H1 (cell line): ENCODE measurements around the gene CAMTA1. TPM values are rescaled to one million over a fixed set of nuclear protein-coding genes. Genes with fewer than 3 reads are reported as not detected.

Experiments
- CTCF ChIA-PET: fragments of 300-600 bp; sonication (Branson Sonifier 250); formaldehyde crosslinking; loops from one replicate; lab custom pipeline; 2021; ENCODE audit not compliant: partially characterized antibody; lab: Charles Lee
- POLR2A ChIA-PET: fragments of 300-600 bp; sonication (Branson Sonifier 250); formaldehyde crosslinking; loops from one replicate; lab custom pipeline; 2021; ENCODE audit warnings: inconsistent platforms; ENCODE audit not compliant: partially characterized antibody; lab: Charles Lee
- DNase-seq, 2 experiments: peaks; one replicate each; pipeline versions ENCODE4 v3.0.0 to v3.0.0-alpha.2; 2010 to 2022; ENCODE audit warnings: low spot score in 2 of 2, low read depth in 1 of 2, mixed read lengths in 1 of 2
- FAIRE-seq: peaks from 2 replicates; lab custom pipeline; 2011; peaks lifted over from hg19 to GRCh38; lab: Jason Lieb, UNC
- H2AFZ ChIP-seq: 2 replicates; pipeline ENCODE4 v1.8.1; 2012; ENCODE audit warnings: low read length, inconsistent platforms
- H2AK5ac ChIP-seq: 2 replicates; pipeline ENCODE4 v1.6.1; 2013; ENCODE audit warnings: low read depth, low read length
- H2BK120ac ChIP-seq: replicated peaks from 2 replicates; pipeline ENCODE3; 2013; ENCODE audit warnings: low read depth, low read length, inconsistent platforms
- H2BK12ac ChIP-seq: 2 replicates; pipeline ENCODE4 v1.6.1; 2013; ENCODE audit warnings: low read depth, low read length
- H2BK15ac ChIP-seq: 2 replicates; pipeline ENCODE4 v1.6.1; 2013; ENCODE audit warnings: low read length
- H2BK20ac ChIP-seq: 2 replicates; pipeline ENCODE4 v1.6.1; 2013; ENCODE audit warnings: low read length
- H2BK5ac ChIP-seq: 2 replicates; pipeline ENCODE4 v1.6.1; 2013; ENCODE audit warnings: low read depth, low read length
- H3K14ac ChIP-seq: 2 replicates; pipeline ENCODE4 v1.6.1; 2013; ENCODE audit warnings: inconsistent platforms; ENCODE audit not compliant: insufficient read length
- H3K18ac ChIP-seq: 2 replicates; pipeline ENCODE4 v1.6.1; 2013; ENCODE audit warnings: low read length; ENCODE audit errors: extremely low read depth
- H3K23ac ChIP-seq: 2 replicates; pipeline ENCODE4 v1.6.1; 2013; ENCODE audit warnings: inconsistent platforms; ENCODE audit not compliant: insufficient read length
- H3K23me2 ChIP-seq: 2 replicates; pipeline ENCODE4 v1.6.1; 2013; ENCODE audit warnings: low read depth, low read length
- H3K27ac ChIP-seq: 2 replicates; pipeline ENCODE4 v1.6.1; 2011; ENCODE audit warnings: low read depth, low read length, inconsistent platforms
- H3K27me3 ChIP-seq, 4 experiments: replicated peaks in 1 of 4; 1 replicate in 1 of 4; 2 replicates in 3 of 4; pipeline versions ENCODE4 v1.6.1 to v1.8.1; 2011 to 2013; ENCODE audit warnings: low read length in 3 of 4, mild to moderate bottlenecking in 3 of 4, inconsistent platforms in 2 of 4, mixed read lengths in 2 of 4, moderate library complexity in 1 of 4; ENCODE audit not compliant: control insufficient read depth in 3 of 4, insufficient read depth in 3 of 4; ENCODE audit errors: extremely low read depth in 1 of 4
- H3K36me3 ChIP-seq, 4 experiments: 2 replicates each; pipeline versions ENCODE4 v1.6.1 to v1.8.1; 2011 to 2013; ENCODE audit warnings: mild to moderate bottlenecking in 4 of 4, low read length in 3 of 4, moderate library complexity in 2 of 4, control low read depth in 1 of 4, inconsistent platforms in 1 of 4; ENCODE audit not compliant: insufficient read depth in 4 of 4, control insufficient read depth in 2 of 4
- H3K4ac ChIP-seq: replicated peaks from 2 replicates; pipeline ENCODE3; 2013; ENCODE audit warnings: low read length, low read depth, mixed read lengths, inconsistent platforms; ENCODE audit not compliant: insufficient read length
- H3K4me1 ChIP-seq, 4 experiments: replicated peaks in 1 of 4; 1 replicate in 1 of 4; 2 replicates in 3 of 4; pipeline versions ENCODE4 v1.6.1 to v1.8.1; 2011 to 2013; ENCODE audit warnings: low read length in 3 of 4, inconsistent platforms in 2 of 4, mixed read lengths in 1 of 4; ENCODE audit not compliant: insufficient read depth in 4 of 4, control insufficient read depth in 3 of 4
- H3K4me2 ChIP-seq, 2 experiments: 2 replicates each; pipeline versions ENCODE4 v1.6.1 to v1.8.1; 2011 to 2013; ENCODE audit warnings: low read depth in 2 of 2, low read length in 2 of 2, control low read depth in 1 of 2, inconsistent platforms in 1 of 2, mild to moderate bottlenecking in 1 of 2; ENCODE audit not compliant: insufficient read depth in 1 of 2
- H3K4me3 ChIP-seq, 4 experiments: fragments of 200-600, 300-600 bp in 1 of 4; sonication (generic), shearing (Covaris generic), sonication (Bioruptor Twin) in 1 of 4; 2 replicates each; pipeline versions ENCODE4 v1.5.1 to v1.8.1; 2011 to 2016; ENCODE audit warnings: low read length in 4 of 4, low read depth in 3 of 4, control low read depth in 2 of 4, inconsistent platforms in 2 of 4, mild to moderate bottlenecking in 2 of 4, mixed read lengths in 1 of 4, moderate library complexity in 1 of 4; ENCODE audit not compliant: insufficient read depth in 2 of 4; ENCODE audit errors: extremely low read depth in 1 of 4
- H3K56ac ChIP-seq: replicated peaks from 2 replicates; pipeline ENCODE3; 2013; ENCODE audit warnings: low read depth, mild to moderate bottlenecking, mixed read lengths, low read length, inconsistent platforms; ENCODE audit not compliant: insufficient read length
- H3K79me1 ChIP-seq: 2 replicates; pipeline ENCODE4 v1.6.1; 2013; ENCODE audit warnings: low read depth, low read length, control low read depth
- H3K79me2 ChIP-seq, 2 experiments: 2 replicates each; pipeline versions ENCODE4 v1.6.1 to v1.8.1; 2012 to 2013; ENCODE audit warnings: low read length in 2 of 2, mild to moderate bottlenecking in 2 of 2, inconsistent platforms in 1 of 2; ENCODE audit not compliant: insufficient read depth in 2 of 2, control insufficient read depth in 1 of 2
- H3K9ac ChIP-seq, 4 experiments: replicated peaks in 1 of 4; 1 replicate in 1 of 4; 2 replicates in 3 of 4; pipeline versions ENCODE4 v1.6.1 to v1.8.1; 2011 to 2013; ENCODE audit warnings: low read depth in 3 of 4, low read length in 3 of 4, control low read depth in 2 of 4, mild to moderate bottlenecking in 2 of 4, moderate library complexity in 2 of 4, inconsistent platforms in 1 of 4; ENCODE audit errors: extremely low read depth in 1 of 4
- H3K9me3 ChIP-seq, 2 experiments: 2 replicates each; pipeline versions ENCODE4 v1.6.1 to v1.8.1; 2012 to 2013; ENCODE audit warnings: mild to moderate bottlenecking in 2 of 2, moderate library complexity in 2 of 2, control low read depth in 1 of 2, inconsistent platforms in 1 of 2, low read depth in 1 of 2, low read length in 1 of 2, mixed read lengths in 1 of 2; ENCODE audit not compliant: insufficient read depth in 2 of 2
- H4K20me1 ChIP-seq, 2 experiments: replicated peaks in 1 of 2; 2 replicates each; pipeline versions ENCODE3 to v1.8.1; 2011 to 2013; ENCODE audit warnings: inconsistent platforms in 2 of 2, low read length in 2 of 2, mild to moderate bottlenecking in 1 of 2; ENCODE audit not compliant: insufficient read depth in 2 of 2, control insufficient read depth in 1 of 2
- H4K5ac ChIP-seq: 2 replicates; pipeline ENCODE4 v1.6.1; 2013; ENCODE audit warnings: low read length, low read depth, mixed read lengths, inconsistent platforms; ENCODE audit not compliant: insufficient read length
- H4K8ac ChIP-seq: 2 replicates; pipeline ENCODE4 v1.8.0; 2013; ENCODE audit warnings: mild to moderate bottlenecking, moderate library complexity, low read length, inconsistent platforms; ENCODE audit not compliant: insufficient read depth; ENCODE audit errors: extremely low read depth
- H4K91ac ChIP-seq: replicated peaks from 2 replicates; pipeline ENCODE3; 2013; ENCODE audit warnings: low read length, mixed read lengths, inconsistent platforms; ENCODE audit not compliant: insufficient read length
- CBX8 ChIP-seq: fragments of 300-800, 300-1000 bp; sonication (generic); IDR thresholded peaks from 2 replicates; pipeline ENCODE4 v1.7.1; 2016; ENCODE audit warnings: low read depth, low read length, borderline replicate concordance
- SIX5 ChIP-seq: IDR thresholded peaks from 2 replicates; pipeline ENCODE4 v1.6.1; 2011; ENCODE audit warnings: mild to moderate bottlenecking, low read depth, low read length
- WGBS, 2 experiments: shearing (Covaris generic) in 1 of 2; methylation state at CpG; one replicate each; pipeline versions ENCODE4 v1.1.6 to v1.1.7; 2013 to 2015; ENCODE audit warnings: low lambda C conversion rate in 2 of 2, mixed read lengths in 2 of 2, inconsistent platforms in 1 of 2, low coverage in 1 of 2, missing lambda C conversion rate in 1 of 2; ENCODE audit not compliant: insufficient replicate concordance in 2 of 2, insufficient coverage in 1 of 2, insufficient read length in 1 of 2; ENCODE audit errors: extremely low coverage in 1 of 2, missing lambda C conversion rate in 1 of 2; 5-methylcytosine and 5-hydroxymethylcytosine counted together
- polyA plus RNA-seq, 7 experiments: library from polyadenylated mRNA; depleted of rRNA in 3 of 7; stranded (reverse) in 5 of 7; unstranded in 2 of 7; fragments of >200 nt in 5 of 7; fragments of 200-250 nt in 2 of 7; gene quantifications; 1 replicate in 5 of 7; 2 replicates in 1 of 7; 4 replicates in 1 of 7; pipeline versions ENCODE4 v1.2.1 to v1.2.3, GENCODE V29; 2011 to 2013; ENCODE audit warnings: missing spikeins in 2 of 7, mixed read lengths in 2 of 7
- total RNA-seq: library from RNA; stranded (reverse); fragmentation: NEBNext Ultra II Directional; extraction: Animal tissue kit (Norgen Biotek cat#: 25700); gene quantifications from 2 replicates; pipeline ENCODE4 v1.2.1, GENCODE V29; 2021

CAMTA1 gene
- total and polyA plus RNA-seq, 2 of the 8 experiments (the other 6 are each of a cell fraction or from before 2014, with no cell fraction given), result 65.0 to 119 TPM

GRCh38 chr1:7018826-7019225 lies 233.6 kb downstream of the CAMTA1 start:
- no peak overlapping the region for H3K4me3 ChIP-seq
- CTCF ChIA-PET, result interaction anchor here (1.3 kb wide), 1 partner anchor 24 kb away, joined by 3 read pairs; no protein-coding TSS in a partner anchor

More at GRCh38 chr1:7018826-7019225, 233.6 kb downstream of the CAMTA1 start:
- Histone ChIP-seq H2BK5ac (no peak overlapping the region), H3K23ac (no peak overlapping the region), H3K4me2 (no peak overlapping the region), H3K18ac (no peak overlapping the region), H4K5ac (no peak overlapping the region), H4K20me1 (no peaks in the 10 kb centered on the region), H2BK20ac (no peak overlapping the region), H4K91ac (no peak overlapping the region), H2AFZ (no peak overlapping the region), H4K8ac (no peak overlapping the region), H3K14ac (no peak overlapping the region), H3K36me3 (no peaks in the 10 kb centered on the region), H2BK15ac (no peak overlapping the region), H3K9me3 (no peaks in the 10 kb centered on the region), H3K27ac (no peak overlapping the region), H2BK120ac (no peak overlapping the region), H3K27me3 (no peaks in the 10 kb centered on the region), H3K56ac (no peak overlapping the region), H3K79me1 (no peaks in the 10 kb centered on the region), H3K79me2 (no peaks in the 10 kb centered on the region), H3K23me2 (no peaks in the 10 kb centered on the region), H3K4me1 (peaks cover 2 to 7% (median 5%) of the 10 kb centered on the region in 4 experiments; a peak in 6 of 7 replicates), H3K4ac (no peak overlapping the region), H2BK12ac (no peak overlapping the region), H3K9ac (no peak overlapping the region), H2AK5ac (no peak overlapping the region)
- WGBS, 2 experiments, result 92% methylated on average over 14 of the region's 14 CpGs; no CpG with 5 or more reads in 1 of the 2 experiments
- POLR2A ChIA-PET, result no interaction called here
- no peak for DNase-seq
- FAIRE-seq, result no peak
- no peak for TF ChIP-seq CBX8
- no peak for TF ChIP-seq SIX5
